Activated gamma-delta T cell (primary cell): ENCODE data around the gene SPRED2.

Experiments used
- DNase-seq: peaks from one replicate; lab custom pipeline; 2025; lab: John Stamatoyannopoulos, UW

The SPRED2 gene

GRCh38 chr2:65442420-65443020, 10.1 kb upstream of the SPRED2 start:
- DNase-seq, result no peak

GRCh38 chr2:65438137-65438899, 5.9 kb upstream of the SPRED2 start:
- DNase-seq, result no peak

GRCh38 chr2:65437392-65438135, 5.2 kb upstream of the SPRED2 start:
- DNase-seq, result no peak

- DNase-seq, result no peak
Observed at GRCh38 chr2:65436824-65437221, 4.4 kb upstream of the SPRED2 start.

GRCh38 chr2:65436169-65436823, 3.9 kb upstream of the SPRED2 start:
- peak; percentile 28 for DNase-seq

GRCh38 chr2:65435625-65436168, 3.3 kb upstream of the SPRED2 start:
- DNase-seq, result peak; percentile 25

- no peak for DNase-seq
Observed at GRCh38 chr2:65434592-65435241, 2.3 kb upstream of the SPRED2 start.

GRCh38 chr2:65431421-65432226, 775 bp downstream of the SPRED2 start:
- DNase-seq, result peak; percentile 42

- DNase-seq, result peak; percentile 53
Observed at GRCh38 chr2:65430603-65431420, 1.6 kb downstream of the SPRED2 start.

GRCh38 chr2:65429786-65430602, 2.4 kb downstream of the SPRED2 start:
- DNase-seq, result no peak

- no peak for DNase-seq
Observed at GRCh38 chr2:65427532-65427931, 4.9 kb downstream of the SPRED2 start.

GRCh38 chr2:65425276-65425675, 7.1 kb downstream of the SPRED2 start:
- DNase-seq, result no peak

- no peak for DNase-seq
Observed at GRCh38 chr2:65424391-65424790, 8.0 kb downstream of the SPRED2 start.

- DNase-seq, result no peak
Observed at GRCh38 chr2:65421432-65421748, 11.0 kb downstream of the SPRED2 start.

GRCh38 chr2:65420712-65421431, 11.5 kb downstream of the SPRED2 start:
- DNase-seq, result no peak

GRCh38 chr2:65417509-65418085, 14.8 kb downstream of the SPRED2 start:
- DNase-seq, result no peak

- no peak for DNase-seq
Observed at GRCh38 chr2:65416945-65417344, 15.5 kb downstream of the SPRED2 start.

- no peak for DNase-seq
Observed at GRCh38 chr2:65416321-65416720, 16.1 kb downstream of the SPRED2 start.
